Loucy (cell line): ENCODE results near the gene MOG.

Source experiments
- EZH2phosphoT487 ChIP-seq: fragments of 200-600 bp; IDR thresholded peaks from 2 replicates; pipeline ENCODE4 v1.6.1; 2018; ENCODE audit warnings: antibody characterized with exemption, mild to moderate bottlenecking, moderate library complexity, borderline replicate concordance
- TF ChIP-seq, protein P1 (sequence below): fragments of 200-600 bp; sonication (generic); conservative IDR thresholded peaks from 2 replicates; pipeline ENCODE4 v1.5.1; 2014; ENCODE audit warnings: mild to moderate bottlenecking, antibody characterized with exemption, low read length

DNA sequence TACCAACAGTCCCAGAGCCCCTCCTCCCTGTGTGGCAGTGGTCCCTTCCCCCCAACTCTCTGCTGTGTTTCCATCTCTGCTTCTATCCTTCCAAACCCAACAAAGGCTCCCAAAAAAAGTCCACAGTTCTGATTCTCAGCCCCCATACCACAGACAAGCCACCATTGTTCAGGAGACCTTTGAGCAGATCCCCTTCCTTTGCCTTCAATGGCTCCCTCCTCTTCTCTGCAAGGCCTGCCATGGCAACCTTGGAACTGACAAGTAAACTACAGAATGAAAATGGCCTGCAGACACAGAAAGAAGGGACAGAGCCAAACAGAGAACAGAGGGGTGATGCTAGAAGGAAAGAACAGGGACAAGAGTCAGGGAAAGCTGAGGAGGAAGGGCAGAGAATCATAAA is 48.8 kb upstream of the MOG start:
- TF ChIP-seq, protein P1, sequence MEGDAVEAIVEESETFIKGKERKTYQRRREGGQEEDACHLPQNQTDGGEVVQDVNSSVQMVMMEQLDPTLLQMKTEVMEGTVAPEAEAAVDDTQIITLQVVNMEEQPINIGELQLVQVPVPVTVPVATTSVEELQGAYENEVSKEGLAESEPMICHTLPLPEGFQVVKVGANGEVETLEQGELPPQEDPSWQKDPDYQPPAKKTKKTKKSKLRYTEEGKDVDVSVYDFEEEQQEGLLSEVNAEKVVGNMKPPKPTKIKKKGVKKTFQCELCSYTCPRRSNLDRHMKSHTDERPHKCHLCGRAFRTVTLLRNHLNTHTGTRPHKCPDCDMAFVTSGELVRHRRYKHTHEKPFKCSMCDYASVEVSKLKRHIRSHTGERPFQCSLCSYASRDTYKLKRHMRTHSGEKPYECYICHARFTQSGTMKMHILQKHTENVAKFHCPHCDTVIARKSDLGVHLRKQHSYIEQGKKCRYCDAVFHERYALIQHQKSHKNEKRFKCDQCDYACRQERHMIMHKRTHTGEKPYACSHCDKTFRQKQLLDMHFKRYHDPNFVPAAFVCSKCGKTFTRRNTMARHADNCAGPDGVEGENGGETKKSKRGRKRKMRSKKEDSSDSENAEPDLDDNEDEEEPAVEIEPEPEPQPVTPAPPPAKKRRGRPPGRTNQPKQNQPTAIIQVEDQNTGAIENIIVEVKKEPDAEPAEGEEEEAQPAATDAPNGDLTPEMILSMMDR, result no peak
- no peak for TF ChIP-seq EZH2phosphoT487
